Liver (tissue), 9 donors: ENCODE results near the gene COX10. TPM values are rescaled to one million over a fixed set of nuclear protein-coding genes. Genes with fewer than 3 reads are reported as not detected.

Experiments used
- DNase-seq: peaks from one replicate; pipeline ENCODE4 v3.0.0-alpha.2; 2017; ENCODE audit warnings: low spot score
- H3K27ac ChIP-seq, 2 donors: one replicate each; pipeline ENCODE4 v1.7.0; 2013; ENCODE audit warnings: inconsistent platforms in 2 of 2, low read length in 2 of 2, control low read depth in 1 of 2, low read depth in 1 of 2, mild to moderate bottlenecking in 1 of 2
- H3K27me3 ChIP-seq, 4 donors: one replicate each; pipeline versions ENCODE4 v1.6.1 to v1.7.0; 2013; ENCODE audit warnings: low read length in 3 of 4, inconsistent platforms in 1 of 4, mild to moderate bottlenecking in 1 of 4, moderate library complexity in 1 of 4; ENCODE audit not compliant: control insufficient read depth in 4 of 4, insufficient read depth in 4 of 4
- H3K36me3 ChIP-seq, 4 donors: one replicate each; pipeline versions ENCODE4 v1.6.1 to v1.7.0; 2013; ENCODE audit warnings: low read length in 3 of 4, mild to moderate bottlenecking in 3 of 4, low read depth in 1 of 4, moderate library complexity in 1 of 4; ENCODE audit not compliant: control insufficient read depth in 4 of 4, insufficient read depth in 3 of 4
- H3K4me1 ChIP-seq, 4 donors: one replicate each; pipeline versions ENCODE4 v1.6.1 to v1.7.0; 2013; ENCODE audit warnings: low read length in 3 of 4, mild to moderate bottlenecking in 3 of 4, moderate library complexity in 1 of 4; ENCODE audit not compliant: control insufficient read depth in 4 of 4, insufficient read depth in 4 of 4
- H3K4me3 ChIP-seq, 3 donors: one replicate each; pipeline versions ENCODE4 v1.6.1 to v1.7.0; 2013; ENCODE audit warnings: low read length in 3 of 3, control low read depth in 1 of 3, low read depth in 1 of 3, mild to moderate bottlenecking in 1 of 3
- H3K9ac ChIP-seq, 2 donors: one replicate each; pipeline ENCODE4 v1.7.0; 2013; ENCODE audit warnings: low read length in 2 of 2, mild to moderate bottlenecking in 2 of 2, moderate library complexity in 2 of 2, control low read depth in 1 of 2, low read depth in 1 of 2
- H3K9me3 ChIP-seq, 4 donors: one replicate each; pipeline versions ENCODE4 v1.6.1 to v1.7.0; 2013; ENCODE audit warnings: low read length in 3 of 4; ENCODE audit not compliant: control insufficient read depth in 4 of 4
- ATF3 ChIP-seq: IDR thresholded peaks from 2 replicates; pipeline ENCODE4 v1.6.1; 2016; ENCODE audit warnings: antibody characterized with exemption
- CTCF ChIP-seq: fragments of 150-350 bp; IDR thresholded peaks from 2 replicates; pipeline ENCODE4 v1.5.1; 2017; ENCODE audit warnings: improper control_type of control experiment, low read depth, low read length; ENCODE audit not compliant: missing input control
- EGR1 ChIP-seq, 2 donors: IDR thresholded peaks; 2 replicates each; pipeline ENCODE4 v1.6.1; 2016 to 2018; ENCODE audit warnings: antibody characterized with exemption in 2 of 2, low read depth in 2 of 2
- FOXA1 ChIP-seq: IDR thresholded peaks from 2 replicates; pipeline ENCODE4 v1.6.1; 2016; ENCODE audit warnings: antibody characterized with exemption
- FOXA2 ChIP-seq: IDR thresholded peaks from 2 replicates; pipeline ENCODE4 v1.6.1; 2016; ENCODE audit warnings: antibody characterized with exemption
- GABPA ChIP-seq, 2 donors: IDR thresholded peaks in 1 of 2; conservative IDR thresholded peaks in 1 of 2; 2 replicates each; pipeline ENCODE4 v1.6.1; 2016; ENCODE audit warnings: antibody characterized with exemption in 2 of 2, mild to moderate bottlenecking in 1 of 2, moderate library complexity in 1 of 2
- HNF4A ChIP-seq, 2 donors: conservative IDR thresholded peaks; 2 replicates each; pipeline ENCODE4 v1.6.1; 2016; ENCODE audit warnings: antibody characterized with exemption in 2 of 2, mild to moderate bottlenecking in 2 of 2
- JUND ChIP-seq, 2 donors: IDR thresholded peaks; 2 replicates each; pipeline ENCODE4 v1.6.1; 2016; ENCODE audit warnings: antibody characterized with exemption in 2 of 2
- MAX ChIP-seq: IDR thresholded peaks from 2 replicates; pipeline ENCODE4 v1.6.1; 2016; ENCODE audit warnings: antibody characterized with exemption
- NR2F2 ChIP-seq: IDR thresholded peaks from 2 replicates; pipeline ENCODE4 v1.6.1; 2016; ENCODE audit warnings: antibody characterized with exemption
- RAD21 ChIP-seq, 2 donors: IDR thresholded peaks; 2 replicates each; pipeline ENCODE4 v1.6.1; 2016; ENCODE audit warnings: antibody characterized with exemption in 2 of 2, mild to moderate bottlenecking in 2 of 2
- REST ChIP-seq: IDR thresholded peaks from 2 replicates; pipeline ENCODE4 v1.6.1; 2016; ENCODE audit warnings: antibody characterized with exemption, mild to moderate bottlenecking
- RXRA ChIP-seq, 2 donors: IDR thresholded peaks; 2 replicates each; pipeline ENCODE4 v1.6.1; 2017 to 2018; ENCODE audit warnings: antibody characterized with exemption in 2 of 2, mild to moderate bottlenecking in 1 of 2
- SP1 ChIP-seq: IDR thresholded peaks from 2 replicates; pipeline ENCODE4 v1.6.1; 2018; ENCODE audit warnings: antibody characterized with exemption, mild to moderate bottlenecking
- TAF1 ChIP-seq: conservative IDR thresholded peaks from 2 replicates; pipeline ENCODE4 v1.6.1; 2016; ENCODE audit warnings: antibody characterized with exemption, mild to moderate bottlenecking
- YY1 ChIP-seq: IDR thresholded peaks from 2 replicates; pipeline ENCODE4 v1.6.1; 2016; ENCODE audit warnings: antibody characterized with exemption, mild to moderate bottlenecking
- ZBTB33 ChIP-seq: IDR thresholded peaks from 2 replicates; pipeline ENCODE4 v1.6.1; 2016; ENCODE audit warnings: antibody characterized with exemption
- WGBS: extraction: QIAGEN DNeasy Blood & Tissue Kit; methylation state at CpG from one replicate; pipeline ENCODE4 v1.1.7; 2013; 5-methylcytosine and 5-hydroxymethylcytosine counted together
- polyA plus RNA-seq, 2 donors: library from polyadenylated mRNA; stranded (reverse) in 1 of 2; unstranded in 1 of 2; fragments of 200-250 nt in 1 of 2; fragments of >200 nt in 1 of 2; fragmentation: Nextera tagmentation in 1 of 2; extraction: Ambion mirVana in 1 of 2; gene quantifications; one replicate each; pipeline versions ENCODE4 v1.2.1 to v1.2.3, GENCODE V29; 2013 to 2015
- total RNA-seq, 2 donors: library from RNA; depleted of rRNA; stranded (reverse); fragments of >200 nt; gene quantifications; one replicate each; pipeline ENCODE4 v1.2.3, GENCODE V29; 2014
- donor health status: healthy.
- donor health status: healthy.
- donor health status: healthy.
- donor health status: healthy.
- donor health status: healthy.

The COX10 gene
- total and polyA plus RNA-seq, 4 donors = 7.0 to 15.1 (median 8.7) TPM

- Histone ChIP-seq H3K9me3 (no peaks in the 10 kb centered on the region), H3K4me1 (peaks cover 0 to 2% (median 2%) of the 10 kb centered on the region in 4 donors), H3K4me3 (no peak overlapping the region), H3K36me3 (no peaks in the 10 kb centered on the region), H3K27ac (no peak overlapping the region), H3K27me3 (no peaks in the 10 kb centered on the region), H3K9ac (no peak overlapping the region)
- no peak for DNase-seq
- TF ChIP-seq ZBTB33 (no peak), RAD21 (IDR thresholded peaks at IDR 0.05) (no peak), REST (no peak), EGR1 (IDR thresholded peaks at IDR 0.05; ENCODE audit: low read depth in 2 of 2) (no peak)
- 95% methylated on average over 3 of the region's 3 CpGs for WGBS
Observed at GRCh38 chr17:14095631-14096030, 26.3 kb downstream of the COX10 start.

GRCh38 chr17:14098246-14098645 is 28.9 kb downstream of the COX10 start:
- H3K27me3 ChIP-seq = no peaks in the 10 kb centered on the region
- peaks cover 0 to 2% (median 0%) of the 10 kb centered on the region in 4 donors for H3K36me3 ChIP-seq
- no peak overlapping the region for H3K4me3 ChIP-seq
- 84% methylated on average over 3 of the region's 3 CpGs for WGBS
- DNase-seq = no peak
- H3K4me1 ChIP-seq = peaks cover 0 to 2% (median 0%) of the 10 kb centered on the region in 4 donors
- no peak overlapping the region for H3K9ac ChIP-seq
- TF ChIP-seq RXRA (IDR thresholded peaks at IDR 0.05) (no peak), CTCF (no peak), ATF3 (no peak), GABPA (IDR thresholded peaks at IDR 0.05 in 1 of 2, conservative IDR thresholded peaks at IDR 0.05 in 1 of 2) (no peak), FOXA1 (no peak), RAD21 (IDR thresholded peaks at IDR 0.05) (no peak), TAF1 (no peak), MAX (no peak), FOXA2 (no peak), JUND (IDR thresholded peaks at IDR 0.05) (no peak), NR2F2 (no peak), REST (no peak), YY1 (no peak), SP1 (no peak), EGR1 (IDR thresholded peaks at IDR 0.05; ENCODE audit: low read depth in 2 of 2) (no peak), HNF4A (conservative IDR thresholded peaks at IDR 0.05) (no peak)
- H3K9me3 ChIP-seq = no peaks in the 10 kb centered on the region
- no peak overlapping the region for H3K27ac ChIP-seq
